ENCODE measurements around the gene FHOD3.

GRCh38 chr18:36442717-36443116 lies 145.2 kb downstream of the FHOD3 start:
- TF ChIP-seq CTCF (IDR thresholded peaks at IDR 0.05) (no peak), POLR2A (IDR thresholded peaks at IDR 0.05) (no peak)
